ENCODE data around the gene PCSK7. TPM values are rescaled to one million over a fixed set of nuclear protein-coding genes. Genes with fewer than 3 reads are reported as not detected.

The PCSK7 gene
- total RNA-seq, 1 donor from 2014 or later, result 28.7 TPM

Small RNA genes lying within 50 kb of the gene (small RNA-seq; reads per million reads assigned to genes)
- gene RF00564 (ENCODE audit: low replicate concordance), result not detected

Other genes with a start within 250 kb of the PCSK7 start
- gene SIK3, start 133.6 kb downstream of the PCSK7 start, total RNA-seq, result 28.9 TPM
- 85.9 TPM for gene PAFAH1B2, start 87.8 kb downstream of the PCSK7 start, total RNA-seq
- gene SIDT2, start 53.3 kb downstream of the PCSK7 start, total RNA-seq, result 20.8 TPM
- 84.3 TPM for gene TAGLN, start 32.7 kb downstream of the PCSK7 start, total RNA-seq
- gene RNF214, start 598 bp upstream of the PCSK7 start, total RNA-seq, result 12.0 TPM
- gene BACE1-AS, start 59.3 kb upstream of the PCSK7 start, total RNA-seq, result 4.0 TPM
- gene BACE1, start 84.2 kb upstream of the PCSK7 start, total RNA-seq, result 13.7 TPM
- gene CEP164, start 95.8 kb upstream of the PCSK7 start, total RNA-seq, result 19.9 TPM

Measured in skin of body (tissue), 2 donors.